ENCODE results near the gene SLC35E3. TPM values are rescaled to one million over a fixed set of nuclear protein-coding genes. Genes with fewer than 3 reads are reported as not detected.

The SLC35E3 gene
- total and polyA plus RNA-seq, 2 of the 13 experiments (the other 11 are each of a cell fraction or from before 2014, with no cell fraction given) = 13.0 to 22.1 TPM

- TF ChIP-seq NR2F6 (IDR thresholded peaks at IDR 0.05) = peak; percentile 88
- peak; percentile 96 for TF ChIP-seq NR2F6 (CRISPR knock-in tag; IDR thresholded peaks at IDR 0.05)
- no peak for TF ChIP-seq ASH2L (IDR thresholded peaks at IDR 0.05; ENCODE audit: insufficient read length, low read depth, low read length)
- no peak for TF ChIP-seq NCOA5 (CRISPR knock-in tag; IDR thresholded peaks at IDR 0.05)
- TF ChIP-seq SATB2 (CRISPR knock-in tag; IDR thresholded peaks at IDR 0.05) = no peak; the same call in 1 of the 2 replicates
- peak; percentile 67 for TF ChIP-seq ZNF564 (CRISPR knock-in tag; IDR thresholded peaks at IDR 0.05)
- TF ChIP-seq, protein P1, sequence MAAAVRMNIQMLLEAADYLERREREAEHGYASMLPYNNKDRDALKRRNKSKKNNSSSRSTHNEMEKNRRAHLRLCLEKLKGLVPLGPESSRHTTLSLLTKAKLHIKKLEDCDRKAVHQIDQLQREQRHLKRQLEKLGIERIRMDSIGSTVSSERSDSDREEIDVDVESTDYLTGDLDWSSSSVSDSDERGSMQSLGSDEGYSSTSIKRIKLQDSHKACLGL (CRISPR knock-in tag; IDR thresholded peaks at IDR 0.05) = peak; percentile 47; the same call in 1 of the 2 replicates
- TF ChIP-seq ZNF256 (CRISPR knock-in tag; conservative IDR thresholded peaks at IDR 0.05) = no peak
- TF ChIP-seq FOXK1 (CRISPR knock-in tag; IDR thresholded peaks at IDR 0.05; ENCODE audit: borderline replicate concordance, low read depth) = peak; percentile 40; the same call in 1 of the 2 replicates
- peak; percentile 65; the same call in 1 of the 2 replicates for TF ChIP-seq MIER3 (CRISPR knock-in tag; IDR thresholded peaks at IDR 0.05; ENCODE audit: borderline replicate concordance)
- TF ChIP-seq POGZ (CRISPR knock-in tag; IDR thresholded peaks at IDR 0.05) = peak; percentile 69; the same call in 1 of the 2 replicates
- TF ChIP-seq SRY (CRISPR knock-in tag; IDR thresholded peaks at IDR 0.05) = no peak; the same call in 1 of the 2 replicates
- TF ChIP-seq YY1 (IDR thresholded peaks at IDR 0.05; ENCODE audit: insufficient read depth, insufficient replicate concordance, low read depth, low read length) = peak; percentile 18
- no peak for TF ChIP-seq KLF9 (CRISPR knock-in tag; IDR thresholded peaks at IDR 0.05; ENCODE audit: low read depth)
- TF ChIP-seq, protein P2, sequence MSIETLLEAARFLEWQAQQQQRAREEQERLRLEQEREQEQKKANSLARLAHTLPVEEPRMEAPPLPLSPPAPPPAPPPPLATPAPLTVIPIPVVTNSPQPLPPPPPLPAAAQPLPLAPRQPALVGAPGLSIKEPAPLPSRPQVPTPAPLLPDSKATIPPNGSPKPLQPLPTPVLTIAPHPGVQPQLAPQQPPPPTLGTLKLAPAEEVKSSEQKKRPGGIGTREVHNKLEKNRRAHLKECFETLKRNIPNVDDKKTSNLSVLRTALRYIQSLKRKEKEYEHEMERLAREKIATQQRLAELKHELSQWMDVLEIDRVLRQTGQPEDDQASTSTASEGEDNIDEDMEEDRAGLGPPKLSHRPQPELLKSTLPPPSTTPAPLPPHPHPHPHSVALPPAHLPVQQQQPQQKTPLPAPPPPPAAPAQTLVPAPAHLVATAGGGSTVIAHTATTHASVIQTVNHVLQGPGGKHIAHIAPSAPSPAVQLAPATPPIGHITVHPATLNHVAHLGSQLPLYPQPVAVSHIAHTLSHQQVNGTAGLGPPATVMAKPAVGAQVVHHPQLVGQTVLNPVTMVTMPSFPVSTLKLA (IDR thresholded peaks at IDR 0.05) = 0 out of 2 replicates have a peak, but pooled peaks have one; percentile 18
- TF ChIP-seq, protein P3, sequence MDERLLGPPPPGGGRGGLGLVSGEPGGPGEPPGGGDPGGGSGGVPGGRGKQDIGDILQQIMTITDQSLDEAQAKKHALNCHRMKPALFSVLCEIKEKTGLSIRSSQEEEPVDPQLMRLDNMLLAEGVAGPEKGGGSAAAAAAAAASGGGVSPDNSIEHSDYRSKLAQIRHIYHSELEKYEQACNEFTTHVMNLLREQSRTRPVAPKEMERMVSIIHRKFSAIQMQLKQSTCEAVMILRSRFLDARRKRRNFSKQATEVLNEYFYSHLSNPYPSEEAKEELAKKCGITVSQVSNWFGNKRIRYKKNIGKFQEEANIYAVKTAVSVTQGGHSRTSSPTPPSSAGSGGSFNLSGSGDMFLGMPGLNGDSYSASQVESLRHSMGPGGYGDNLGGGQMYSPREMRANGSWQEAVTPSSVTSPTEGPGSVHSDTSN (CRISPR knock-in tag; IDR thresholded peaks at IDR 0.05) = no peak
- peak; percentile 22; the same call in 1 of the 2 replicates for TF ChIP-seq ZBTB7A (CRISPR knock-in tag; IDR thresholded peaks at IDR 0.05)
- TF ChIP-seq RERE (CRISPR knock-in tag; IDR thresholded peaks at IDR 0.05; ENCODE audit: low read depth) = 0 out of 2 replicates have a peak, but pooled peaks have one; percentile 38
- 0 out of 2 replicates have a peak, but pooled peaks have one; percentile 61 for TF ChIP-seq ZNF354B (CRISPR knock-in tag; IDR thresholded peaks at IDR 0.05)
Observed at GRCh38 chr12:68808388-68809189, 62.6 kb downstream of the SLC35E3 start (continued).

Measured in HepG2 (cell line).